GM12878 (cell line): ENCODE measurements around the gene NHERF1. TPM values are rescaled to one million over a fixed set of nuclear protein-coding genes. Genes with fewer than 3 reads are reported as not detected.

Experiments
- ATAC-seq: fragments of 200-7000 bp; cut with Tn5 transposase; 3 replicates; pipeline ENCODE4 v1.9.1; 2020; ENCODE audit warnings: mild to moderate bottlenecking, moderate library complexity
- BruUV-seq: library from RNA; stranded (reverse); fragments of 400-500 nt; replicated peaks from 2 replicates; lab custom pipeline; 2021; lab: Mats Ljungman, UMichigan
- CTCF ChIA-PET: fragments of 300-600 bp; sonication (Branson Sonifier 250); formaldehyde crosslinking; extraction: SDS; loops from one replicate; lab custom pipeline; 2021; ENCODE audit warnings: inconsistent platforms; lab: Yijun Ruan, JAX
- POLR2A ChIA-PET: fragments of 350-600 bp; formaldehyde crosslinking; extraction: SDS; loops from one replicate; lab custom pipeline; 2021; ENCODE audit warnings: inconsistent platforms; lab: Charles Lee
- RAD21 ChIA-PET: fragments of 300-600 bp; sonication (Branson Sonifier 250); formaldehyde crosslinking; loops from one replicate; lab custom pipeline; 2023; ENCODE audit warnings: antibody characterized with exemption; ENCODE audit not compliant: unreplicated experiment; lab: Charles Lee
- SMC1A ChIA-PET: fragments of 300-600 bp; sonication (Branson Sonifier 250); formaldehyde crosslinking; loops from one replicate; lab custom pipeline; 2023; ENCODE audit not compliant: unreplicated experiment, uncharacterized antibody; lab: Charles Lee
- DNase-seq: peaks from one replicate; pipeline ENCODE4 v3.0.0-alpha.2; 2011; ENCODE audit warnings: low read depth, low spot score
- FAIRE-seq: peaks from 3 replicates; lab custom pipeline; 2011; peaks lifted over from hg19 to GRCh38; lab: Jason Lieb, UNC
- H2AFZ ChIP-seq: 2 replicates; pipeline ENCODE4 v1.6.0; 2011; ENCODE audit warnings: low read depth, low read length, control low read depth; ENCODE audit not compliant: control insufficient read depth
- H3K27ac ChIP-seq: 2 replicates; pipeline ENCODE4 v1.5.1; 2011; ENCODE audit warnings: control low read depth; ENCODE audit not compliant: control insufficient read depth, insufficient read depth
- H3K27me3 ChIP-seq, 2 experiments: replicated peaks in 1 of 2; 2 replicates each; pipeline versions ENCODE4 v1.6.0 to v1.6.1; 2011; ENCODE audit warnings: low read length in 1 of 2; ENCODE audit not compliant: control insufficient read depth in 2 of 2, insufficient read depth in 2 of 2
- H3K36me3 ChIP-seq, 2 experiments: 2 replicates each; pipeline ENCODE4 v1.5.1; 2011; ENCODE audit warnings: low read length in 1 of 2; ENCODE audit not compliant: control insufficient read depth in 2 of 2, insufficient read depth in 2 of 2
- H3K4me1 ChIP-seq: 2 replicates; pipeline ENCODE4 v1.6.1; 2011; ENCODE audit warnings: mild to moderate bottlenecking, low read length, moderate library complexity, mixed read lengths; ENCODE audit not compliant: control insufficient read depth, insufficient read depth
- H3K4me2 ChIP-seq: 2 replicates; pipeline ENCODE4 v1.6.0; 2011; ENCODE audit warnings: control low read depth; ENCODE audit not compliant: control insufficient read depth, insufficient read depth
- H3K4me3 ChIP-seq: fragments of 200-600 bp; sonication (generic); 2 replicates; pipeline ENCODE4 v1.5.1; 2016
- H3K79me2 ChIP-seq: 2 replicates; pipeline ENCODE4 v1.6.0; 2011; ENCODE audit warnings: low read length; ENCODE audit not compliant: control insufficient read depth, insufficient read depth
- H3K9ac ChIP-seq: 2 replicates; pipeline ENCODE4 v1.8.0; 2011; ENCODE audit warnings: low read length, control low read depth, mixed read lengths; ENCODE audit not compliant: control insufficient read depth, insufficient read depth
- H3K9me3 ChIP-seq: replicated peaks from 3 replicates; pipeline ENCODE4 v1.5.1; 2011; ENCODE audit warnings: mild to moderate bottlenecking, low read length; ENCODE audit not compliant: control insufficient read depth, insufficient read depth
- H4K20me1 ChIP-seq: 2 replicates; pipeline ENCODE4 v1.6.0; 2011; ENCODE audit not compliant: control insufficient read depth, insufficient read depth
- DPF2 ChIP-seq: fragments of 450-650 bp; IDR thresholded peaks from 2 replicates; pipeline ENCODE4 v1.6.1; 2017; ENCODE audit warnings: mild to moderate bottlenecking
- EP300 ChIP-seq, 2 experiments: fragments of 150-350 bp in 1 of 2; IDR thresholded peaks; 2 replicates each; pipeline ENCODE4 v1.6.1; 2011 to 2012; ENCODE audit warnings: low read depth in 2 of 2, low read length in 2 of 2, borderline replicate concordance in 1 of 2, improper control_type of control experiment in 1 of 2, inconsistent platforms in 1 of 2; ENCODE audit not compliant: control insufficient read depth in 1 of 2
- ETV6 ChIP-seq, 2 experiments: fragments of 450-650 bp in 1 of 2; IDR thresholded peaks in 1 of 2; conservative IDR thresholded peaks in 1 of 2; 2 replicates each; pipeline ENCODE4 v1.6.1; 2014; ENCODE audit warnings: antibody characterized with exemption in 1 of 2, borderline replicate concordance in 1 of 2, low read depth in 1 of 2, mild to moderate bottlenecking in 1 of 2, moderate library complexity in 1 of 2
- FOXM1 ChIP-seq: IDR thresholded peaks from 2 replicates; pipeline ENCODE4 v1.6.1; 2012; ENCODE audit warnings: low read depth, mild to moderate bottlenecking, inconsistent platforms, low read length, moderate library complexity
- GABPA ChIP-seq: IDR thresholded peaks from 2 replicates; pipeline ENCODE4 v1.6.1; 2014; ENCODE audit warnings: antibody characterized with exemption, low read depth, mild to moderate bottlenecking, inconsistent platforms
- IRF3 ChIP-seq: fragments of 450-650 bp; IDR thresholded peaks from 2 replicates; pipeline ENCODE4 v1.6.1; 2014; ENCODE audit warnings: mild to moderate bottlenecking
- NFXL1 ChIP-seq: fragments of 450-650 bp; IDR thresholded peaks from 2 replicates; pipeline ENCODE4 v1.6.1; 2017; ENCODE audit warnings: antibody characterized with exemption, mild to moderate bottlenecking, borderline replicate concordance
- POU2F2 ChIP-seq: IDR thresholded peaks from 3 replicates; pipeline ENCODE4 v1.6.1; 2011; ENCODE audit warnings: low read depth, mild to moderate bottlenecking, low read length, borderline replicate concordance
- TARDBP ChIP-seq: IDR thresholded peaks from 2 replicates; pipeline ENCODE4 v1.6.1; 2016; ENCODE audit warnings: borderline replicate concordance
- WGBS: methylation state at CpG from one replicate; pipeline ENCODE4 v1.1.6; 2016; ENCODE audit warnings: low lambda C conversion rate; ENCODE audit not compliant: insufficient replicate concordance, insufficient coverage; ENCODE audit errors: missing lambda C conversion rate; 5-methylcytosine and 5-hydroxymethylcytosine counted together
- in situ Hi-C: fragments of 300-500 bp; cut with MboI; formaldehyde crosslinking; loops from 9 replicates; pipeline ENCODE4 v1.14.3; 2018; ENCODE audit warnings: mixed read lengths
- intact Hi-C: fragments of 100-400 bp; cut with micrococcal nuclease; formaldehyde crosslinking; loops from one replicate; pipeline ENCODE4 v1.14.2; 2022; ENCODE audit not compliant: unreplicated experiment
- polyA plus RNA-seq, 11 experiments: library from polyadenylated mRNA; depleted of rRNA in 4 of 11; unstranded in 6 of 11; stranded (reverse) in 5 of 11; fragments of >200 nt; fragmentation: Nextera tagmentation in 4 of 11; fragmentation: Illumina TruSeq in 1 of 11; extraction: Ambion mirVana in 4 of 11; extraction: Trizol in 1 of 11; gene quantifications; 1 replicate in 1 of 11; 2 replicates in 10 of 11; pipeline versions ENCODE4 v1.2.1 to v1.2.3, GENCODE V29; 2011 to 2016; ENCODE audit warnings: inconsistent platforms in 2 of 11, missing spikeins in 2 of 11, low read depth in 1 of 11
- total RNA-seq, 4 experiments: library from RNA; depleted of rRNA in 3 of 4; stranded (reverse); fragments of >200 nt in 3 of 4; fragmentation: Illumina TruSeq in 1 of 4; extraction: Trizol in 1 of 4; gene quantifications; 2 replicates each; pipeline versions ENCODE4 v1.2.1 to v1.2.3, GENCODE V29; 2013 to 2021

NHERF1 gene
- total and polyA plus RNA-seq, 10 of the 15 experiments (the other 5 are each of a cell fraction or from before 2014, with no cell fraction given) = 13.4 to 61.6 (median 39.0) TPM

DNA sequence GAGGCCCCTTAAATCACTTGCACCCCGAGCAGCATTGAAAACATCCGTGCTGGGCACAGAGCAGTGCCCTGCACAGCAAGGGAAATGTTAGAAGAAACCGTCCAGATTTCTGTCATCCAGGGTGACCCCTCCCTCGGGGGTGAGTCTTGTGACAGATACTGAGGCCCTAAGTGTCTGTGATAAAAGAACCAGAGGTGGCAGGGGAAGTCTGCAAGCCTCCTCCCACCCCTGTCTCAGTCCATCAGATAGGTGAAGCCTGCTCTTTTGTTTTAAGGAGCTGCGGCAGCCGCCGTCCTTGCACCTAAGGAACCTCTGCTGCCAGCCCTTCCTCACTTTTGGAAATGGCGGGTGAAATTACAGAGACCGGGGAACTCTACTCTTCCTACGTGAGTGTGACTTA, 28.6 kb downstream of the NHERF1 start:
- Histone ChIP-seq H2AFZ (no peak overlapping the region), H3K27ac (no peak overlapping the region), H3K9me3 (no peaks in the 10 kb centered on the region), H3K4me1 (peaks cover 28% of the 10 kb centered on the region), H3K4me3 (peak overlapping the region; percentile 73), H3K9ac (peak overlapping the region; percentile 83), H4K20me1 (no peaks in the 10 kb centered on the region; the same call in 1 of the 2 replicates), H3K4me2 (peak overlapping the region; percentile 95), H3K36me3 (peaks cover 6 to 13% of the 10 kb centered on the region in 2 experiments; a peak in 3 of 4 replicates), H3K27me3 (no peaks in the 10 kb centered on the region), H3K79me2 (peaks cover 16% of the 10 kb centered on the region)
- in situ Hi-C loops (no loop called here), intact Hi-C loops (no loop called here)
- peak; percentile 1; the same call in 1 of the 3 replicates for ATAC-seq
- ChIA-PET RAD21 (interaction anchor here (0.6 to 3.1 kb wide), 9 partner anchors 18 to 395 kb away, joined by 3 to 11 read pairs (median 4); partner anchors contain the start of genes FDXR and RAB37), POLR2A (interaction anchor here (0.7 to 2.3 kb wide), 7 partner anchors 17 to 96 kb away, joined by 3 to 15 read pairs (median 5); partner anchors contain the start of gene FDXR), SMC1A (interaction anchor here (0.8 to 3.5 kb wide), 8 partner anchors 16 to 184 kb away, joined by 3 to 13 read pairs (median 5); no protein-coding TSS in a partner anchor), CTCF (interaction anchor here (1.6 to 3.4 kb wide), 4 partner anchors 15 to 40 kb away, joined by 3 to 17 read pairs (median 14); partner anchors contain the start of gene RAB37)
- BruUV-seq = no TSS peak
- TF ChIP-seq NFXL1 (no peak), ETV6 (conservative IDR thresholded peaks at IDR 0.05 in 1 of 2, IDR thresholded peaks at IDR 0.05 in 1 of 2; ENCODE audit: borderline replicate concordance in 1 of 2, low read depth in 1 of 2) (no peak), EP300 (IDR thresholded peaks at IDR 0.05; ENCODE audit: borderline replicate concordance in 1 of 2, control insufficient read depth in 1 of 2, low read depth in 2 of 2, low read length in 2 of 2) (no peak), TARDBP (no peak), GABPA (no peak), FOXM1 (no peak), DPF2 (no peak), POU2F2 (no peak), IRF3 (no peak)
- WGBS = 28% methylated on average over 10 of the region's 10 CpGs
- FAIRE-seq = no peak
- DNase-seq = no peak
